CD14-positive monocyte (primary cell): ENCODE results near the gene RPN1. TPM values are rescaled to one million over a fixed set of nuclear protein-coding genes. Genes with fewer than 3 reads are reported as not detected.

Experiments
- DNase-seq, 3 donors: peaks; one replicate each; pipeline ENCODE4 v3.0.0-alpha.2; 2011 to 2022
- H2AFZ ChIP-seq: 2 replicates; pipeline ENCODE4 v1.6.0; 2012; ENCODE audit warnings: mild to moderate bottlenecking, low read depth, low read length, inconsistent platforms; ENCODE audit not compliant: insufficient read depth, poor library complexity, severe bottlenecking
- H3K27ac ChIP-seq, 2 donors: 1 replicate in 1 of 2; 2 replicates in 1 of 2; pipeline ENCODE4 v1.5.1; 2012 to 2013; ENCODE audit warnings: low read length in 2 of 2, control low read depth in 1 of 2, inconsistent platforms in 1 of 2, low read depth in 1 of 2, mild to moderate bottlenecking in 1 of 2
- H3K27me3 ChIP-seq, 2 donors: one replicate each; pipeline versions ENCODE4 v1.6.0 to v1.6.1; 2011 to 2013; ENCODE audit warnings: low read length in 2 of 2; ENCODE audit not compliant: control insufficient read depth in 2 of 2, insufficient read depth in 2 of 2
- H3K36me3 ChIP-seq, 2 donors: replicated peaks in 1 of 2; 1 replicate in 1 of 2; 2 replicates in 1 of 2; pipeline versions ENCODE4 v1.5.1 to v1.6.1; 2012 to 2013; ENCODE audit warnings: low read length in 2 of 2, control low read depth in 1 of 2, inconsistent platforms in 1 of 2, mild to moderate bottlenecking in 1 of 2; ENCODE audit not compliant: insufficient read depth in 2 of 2, control insufficient read depth in 1 of 2
- H3K4me1 ChIP-seq, 2 donors: 1 replicate in 1 of 2; 2 replicates in 1 of 2; pipeline versions ENCODE4 v1.5.1 to v1.6.1; 2012 to 2013; ENCODE audit warnings: low read length in 2 of 2, control low read depth in 1 of 2, inconsistent platforms in 1 of 2, mild to moderate bottlenecking in 1 of 2, moderate library complexity in 1 of 2; ENCODE audit not compliant: insufficient read depth in 2 of 2, control insufficient read depth in 1 of 2
- H3K4me2 ChIP-seq: replicated peaks from 2 replicates; pipeline ENCODE3; 2012; ENCODE audit warnings: low read length, moderate library complexity, mild to moderate bottlenecking; ENCODE audit not compliant: poor library complexity, severe bottlenecking; ENCODE audit errors: extremely low read depth
- H3K4me3 ChIP-seq, 3 experiments: fragments of 200-600 bp in 1 of 3; sonication (generic) in 1 of 3; replicated peaks in 1 of 3; 1 replicate in 2 of 3; 2 replicates in 1 of 3; pipeline ENCODE4 v1.5.1; 2011 to 2013; ENCODE audit warnings: low read length in 3 of 3, mild to moderate bottlenecking in 3 of 3, control low read depth in 2 of 3, low read depth in 2 of 3, inconsistent platforms in 1 of 3, moderate library complexity in 1 of 3
- H3K79me2 ChIP-seq: 2 replicates; pipeline ENCODE4 v1.6.0; 2012; ENCODE audit warnings: mild to moderate bottlenecking, control low read depth, inconsistent platforms, low read length, moderate library complexity; ENCODE audit not compliant: insufficient read depth
- H3K9ac ChIP-seq: 2 replicates; pipeline ENCODE4 v1.6.0; 2017; ENCODE audit warnings: low read length, mild to moderate bottlenecking; ENCODE audit not compliant: insufficient read depth, poor library complexity, severe bottlenecking
- H3K9me3 ChIP-seq, 2 donors: replicated peaks in 1 of 2; 1 replicate in 1 of 2; 2 replicates in 1 of 2; pipeline versions ENCODE4 v1.5.1 to v1.6.1; 2012 to 2013; ENCODE audit warnings: low read length in 2 of 2, control low read depth in 1 of 2; ENCODE audit not compliant: control insufficient read depth in 1 of 2, insufficient read depth in 1 of 2
- H4K20me1 ChIP-seq: 2 replicates; pipeline ENCODE4 v1.6.0; 2012; ENCODE audit warnings: mild to moderate bottlenecking, low read length, control low read depth, moderate library complexity; ENCODE audit not compliant: insufficient read depth
- H3K27ac Mint-ChIP-seq, 7 donors: one replicate each; pipeline ENCODE4 v1.8.0; 2020; ENCODE audit warnings: mild to moderate bottlenecking in 7 of 7, mixed read lengths in 7 of 7, moderate library complexity in 6 of 7, inconsistent platforms in 2 of 7
- H3K27me3 Mint-ChIP-seq, 3 donors: one replicate each; pipeline ENCODE4 v1.8.0; 2021 to 2022; ENCODE audit warnings: low read depth in 3 of 3, mild to moderate bottlenecking in 3 of 3, mixed read lengths in 3 of 3, moderate library complexity in 3 of 3, inconsistent platforms in 1 of 3
- H3K36me3 Mint-ChIP-seq, 2 donors: one replicate each; pipeline ENCODE4 v1.8.0; 2020; ENCODE audit warnings: mixed read lengths in 2 of 2, inconsistent platforms in 1 of 2, mild to moderate bottlenecking in 1 of 2
- H3K4me1 Mint-ChIP-seq: one replicate; pipeline ENCODE4 v1.8.0; 2020; ENCODE audit warnings: mild to moderate bottlenecking, mixed read lengths
- H3K4me3 Mint-ChIP-seq, 2 donors: one replicate each; pipeline ENCODE4 v1.8.0; 2020; ENCODE audit warnings: mild to moderate bottlenecking in 2 of 2, mixed read lengths in 2 of 2, moderate library complexity in 1 of 2
- H3K9me3 Mint-ChIP-seq, 7 donors: one replicate each; pipeline ENCODE4 v1.8.0; 2020 to 2022; ENCODE audit warnings: mixed read lengths in 7 of 7, mild to moderate bottlenecking in 6 of 7, moderate library complexity in 6 of 7, inconsistent platforms in 2 of 7
- CTCF ChIP-seq: fragments of 200-600 bp; IDR thresholded peaks from one replicate; pipeline ENCODE4 v1.8.0; 2022; ENCODE audit warnings: antibody characterized with exemption, mild to moderate bottlenecking
- WGBS: methylation state at CpG from one replicate; pipeline ENCODE4 v1.1.5; 2013; ENCODE audit warnings: missing lambda C conversion rate; ENCODE audit not compliant: insufficient coverage; 5-methylcytosine and 5-hydroxymethylcytosine counted together
- intact Hi-C, 2 donors: fragments of 100-400 bp; cut with micrococcal nuclease; formaldehyde crosslinking; loops; one replicate each; pipeline versions ENCODE4 v1.15.0 to v1.15.1; 2023
- polyA plus RNA-seq, 3 donors: library from polyadenylated mRNA; depleted of rRNA in 1 of 3; unstranded in 2 of 3; stranded (reverse) in 1 of 3; fragments of 300-500 nt in 2 of 3; fragments of >200 nt in 1 of 3; fragmentation: Illumina TruSeq in 2 of 3; gene quantifications; 1 replicate in 2 of 3; 2 replicates in 1 of 3; pipeline ENCODE4 v1.2.3, GENCODE V29; 2012 to 2021

Gene RPN1
- polyA plus RNA-seq, 3 donors: 112 to 375 (median 354) TPM

- Mint-ChIP-seq H3K4me3 (no peak overlapping the region), H3K27me3 (peaks cover 0 to 9% (median 6%) of the 10 kb centered on the region in 3 donors), H3K4me1 (no peaks in the 10 kb centered on the region), H3K36me3 (no peaks in the 10 kb centered on the region), H3K9me3 (peaks cover 0 to 11% (median 7%) of the 10 kb centered on the region in 7 donors), H3K27ac (no peak overlapping the region)
- Histone ChIP-seq H3K4me3 (no peak overlapping the region), H3K4me2 (no peak overlapping the region), H3K27ac (no peak overlapping the region), H3K27me3 (peaks cover 0 to 4% of the 10 kb centered on the region in 2 donors), H2AFZ (no peak overlapping the region), H3K79me2 (no peaks in the 10 kb centered on the region), H3K9me3 (peaks cover 4 to 5% of the 10 kb centered on the region in 2 donors), H4K20me1 (no peaks in the 10 kb centered on the region), H3K36me3 (no peaks in the 10 kb centered on the region), H3K9ac (no peak overlapping the region), H3K4me1 (peaks cover 6 to 7% of the 10 kb centered on the region in 2 donors)
- TF ChIP-seq CTCF: no peak
- no peak for DNase-seq
- intact Hi-C loops: loop anchor here (5.0 to 10.0 kb wide), 2 partner anchors 154 to 507 kb away; no protein-coding TSS in a partner anchor
These were observed 69.1 kb downstream of the RPN1 start for GRCh38 chr3:128581566-128581965.

DNA sequence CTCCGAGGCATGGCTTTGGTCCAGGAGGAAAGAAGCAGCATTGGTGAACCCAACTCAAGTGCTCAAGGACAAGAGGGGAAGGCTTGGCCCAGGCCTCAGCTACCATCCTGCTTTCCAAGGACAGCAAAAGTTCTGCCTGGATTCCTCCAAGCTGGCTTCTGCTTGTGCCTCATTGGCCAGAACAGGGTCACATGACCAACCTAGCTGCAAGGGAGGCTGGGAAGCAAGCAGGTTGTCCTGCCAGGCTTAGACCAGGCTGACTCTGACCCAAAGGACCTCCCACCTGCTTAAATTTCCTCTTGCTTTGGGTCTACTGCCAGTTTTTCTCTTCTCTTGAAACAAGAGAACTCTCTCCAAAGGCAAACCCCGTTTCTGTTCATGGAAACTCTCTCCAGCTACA is 70.7 kb downstream of the RPN1 start:
- intact Hi-C loops: loop anchor here (5.0 to 10.0 kb wide), 2 partner anchors 153 to 505 kb away; no protein-coding TSS in a partner anchor
- H3K4me3 Mint-ChIP-seq: no peak overlapping the region
- no peaks in the 10 kb centered on the region for H4K20me1 ChIP-seq
- peaks cover 3 to 9% (median 8%) of the 10 kb centered on the region in 3 donors for H3K27me3 Mint-ChIP-seq
- peaks cover 0 to 4% of the 10 kb centered on the region in 2 donors for H3K27me3 ChIP-seq
- peaks cover 0 to 11% (median 7%) of the 10 kb centered on the region in 7 donors for H3K9me3 Mint-ChIP-seq
- no peak overlapping the region for H3K4me2 ChIP-seq
- H3K36me3 ChIP-seq: no peaks in the 10 kb centered on the region
- H2AFZ ChIP-seq: no peak overlapping the region
- no peak overlapping the region for H3K27ac Mint-ChIP-seq
- WGBS: 100% methylated on average over 1 of the region's 2 CpGs
- DNase-seq: no peak
- no peak overlapping the region for H3K9ac ChIP-seq
- H3K4me3 ChIP-seq: no peak overlapping the region
- no peak overlapping the region for H3K27ac ChIP-seq
- H3K36me3 Mint-ChIP-seq: no peaks in the 10 kb centered on the region
- H3K4me1 ChIP-seq: peaks cover 6 to 7% of the 10 kb centered on the region in 2 donors
- no peaks in the 10 kb centered on the region for H3K79me2 ChIP-seq
- no peak for TF ChIP-seq CTCF
- H3K4me1 Mint-ChIP-seq: no peaks in the 10 kb centered on the region
- peaks cover 4 to 5% of the 10 kb centered on the region in 2 donors for H3K9me3 ChIP-seq
